Endothelial cell of umbilical vein (primary cell): ENCODE results near the gene ADAMTS17.

ENCODE experiments used
- CTCF ChIP-seq, 2 donors: IDR thresholded peaks; 1 replicate in 1 of 2; 2 replicates in 1 of 2; pipeline ENCODE4 v1.5.1; 2011; ENCODE audit warnings: low read length in 2 of 2, mild to moderate bottlenecking in 2 of 2, moderate library complexity in 2 of 2, control low read depth in 1 of 2, inconsistent platforms in 1 of 2, low read depth in 1 of 2; ENCODE audit not compliant: insufficient read depth in 1 of 2; ENCODE audit errors: extremely low read depth in 1 of 2
- EZH2 ChIP-seq: IDR thresholded peaks from 2 replicates; pipeline ENCODE4 v1.6.1; 2012; ENCODE audit warnings: borderline replicate concordance, low read depth, mild to moderate bottlenecking, moderate library complexity, low read length, inconsistent platforms; ENCODE audit not compliant: severe bottlenecking
- FOS ChIP-seq: IDR thresholded peaks from 2 replicates; pipeline ENCODE4 v1.6.1; 2011; ENCODE audit warnings: mild to moderate bottlenecking, low read length, moderate library complexity, borderline replicate concordance; ENCODE audit not compliant: insufficient read depth
- JUN ChIP-seq: IDR thresholded peaks from 2 replicates; pipeline ENCODE4 v1.6.1; 2011; ENCODE audit warnings: borderline replicate concordance, low read depth; ENCODE audit not compliant: insufficient read length, insufficient read depth
- MAX ChIP-seq: IDR thresholded peaks from 2 replicates; pipeline ENCODE4 v1.6.1; 2011; ENCODE audit not compliant: insufficient read depth, insufficient read length
- MYC ChIP-seq: IDR thresholded peaks from one replicate; pipeline ENCODE4 v1.6.1; 2011; ENCODE audit warnings: mild to moderate bottlenecking, low read depth, low read length
- POLR2A ChIP-seq: IDR thresholded peaks from 2 replicates; pipeline ENCODE4 v1.6.1; 2012; ENCODE audit warnings: low read depth, mild to moderate bottlenecking, control low read depth, low read length

DNA sequence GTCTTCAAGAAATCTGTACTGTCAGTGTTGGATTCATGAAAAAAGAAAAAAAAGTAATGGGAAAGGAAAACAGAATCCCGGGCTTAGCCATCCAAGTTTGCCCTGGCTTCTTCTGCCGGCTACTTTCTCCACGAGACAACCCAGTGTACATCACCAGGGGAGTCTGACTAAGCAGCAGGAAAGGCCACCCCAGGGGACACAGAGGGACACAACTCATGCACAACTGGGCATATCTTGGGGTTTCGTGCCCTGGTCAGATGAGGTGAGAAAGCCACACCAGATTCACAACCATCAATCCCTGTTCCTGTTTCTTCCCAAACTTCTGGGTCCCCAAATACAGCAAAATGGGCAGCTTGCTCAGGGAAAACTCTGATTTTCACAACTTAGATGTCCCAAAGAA, 33.2 kb downstream of the ADAMTS17 start:
- TF ChIP-seq CTCF (IDR thresholded peaks at IDR 0.05; ENCODE audit: extremely low read depth in 1 of 2, insufficient read depth in 1 of 2, low read depth in 1 of 2, low read length in 2 of 2) (no peak), MYC (no peak), POLR2A (no peak), MAX (no peak), JUN (no peak), EZH2 (no peak), FOS (no peak)
